HEK293 (cell line): ENCODE measurements around the gene CDH23.

Experiments used
- CTCF ChIP-seq: fragments of 450-650 bp; formaldehyde crosslinking; IDR thresholded peaks from 2 replicates; pipeline ENCODE4 v1.5.1; 2016; ENCODE audit warnings: missing biosample characterization, missing genetic modification characterization
- MYNN ChIP-seq: fragments of 450-650 bp; formaldehyde crosslinking; IDR thresholded peaks from 2 replicates; pipeline ENCODE4 v1.5.1; 2016; ENCODE audit warnings: missing biosample characterization, missing genetic modification characterization, borderline replicate concordance
- PATZ1 ChIP-seq: fragments of 450-650 bp; formaldehyde crosslinking; IDR thresholded peaks from 2 replicates; pipeline ENCODE4 v1.5.1; 2016; ENCODE audit warnings: missing biosample characterization, missing genetic modification characterization
- PRDM1 ChIP-seq: fragments of 450-650 bp; formaldehyde crosslinking; IDR thresholded peaks from 2 replicates; pipeline ENCODE4; 2016; ENCODE audit warnings: missing biosample characterization, missing genetic modification characterization
- ZNF10 ChIP-seq: fragments of 450-650 bp; formaldehyde crosslinking; IDR thresholded peaks from 2 replicates; pipeline ENCODE4 v1.5.1; 2017; ENCODE audit warnings: missing biosample characterization, missing genetic modification characterization
- ZNF114 ChIP-seq: fragments of 450-650 bp; formaldehyde crosslinking; IDR thresholded peaks from 2 replicates; pipeline ENCODE4 v1.5.0; 2017; ENCODE audit warnings: missing biosample characterization, missing genetic modification characterization
- ZNF324 ChIP-seq: fragments of 450-650 bp; formaldehyde crosslinking; IDR thresholded peaks from 2 replicates; pipeline ENCODE4 v1.5.1; 2016; ENCODE audit warnings: missing biosample characterization, missing genetic modification characterization
- ZNF362 ChIP-seq: fragments of 450-650 bp; formaldehyde crosslinking; IDR thresholded peaks from 2 replicates; pipeline ENCODE4 v1.5.1; 2016; ENCODE audit warnings: missing biosample characterization, missing genetic modification characterization
- ZNF501 ChIP-seq: fragments of 450-650 bp; formaldehyde crosslinking; IDR thresholded peaks from 2 replicates; pipeline ENCODE4 v1.5.1; 2016; ENCODE audit warnings: missing biosample characterization, missing genetic modification characterization
- ZNF561 ChIP-seq: fragments of 450-650 bp; IDR thresholded peaks from 2 replicates; pipeline ENCODE4 v1.5.1; 2018; ENCODE audit warnings: missing biosample characterization, missing genetic modification characterization, borderline replicate concordance
- ZNF76 ChIP-seq: fragments of 450-650 bp; formaldehyde crosslinking; IDR thresholded peaks from 2 replicates; pipeline ENCODE4; 2016; ENCODE audit warnings: low read depth, missing biosample characterization, missing genetic modification characterization, borderline replicate concordance
- TF ChIP-seq, protein P1 (sequence below): fragments of 450-650 bp; formaldehyde crosslinking; IDR thresholded peaks from 2 replicates; pipeline ENCODE4 v1.5.1; 2016; ENCODE audit warnings: missing biosample characterization, missing genetic modification characterization, low read depth
- TF ChIP-seq, protein P2 (sequence below): fragments of 450-650 bp; formaldehyde crosslinking; IDR thresholded peaks from 2 replicates; pipeline ENCODE4 v1.5.1; 2016; ENCODE audit warnings: missing biosample characterization, missing genetic modification characterization, borderline replicate concordance
- TF ChIP-seq, protein P3 (sequence below): fragments of 450-650 bp; formaldehyde crosslinking; IDR thresholded peaks from 2 replicates; pipeline ENCODE4 v1.5.1; 2016; ENCODE audit warnings: missing biosample characterization, missing genetic modification characterization

GRCh38 chr10:71805776-71806703 lies 409.3 kb downstream of the CDH23 start:
- TF ChIP-seq CTCF (tag by site-specific recombination), result no peak
- TF ChIP-seq ZNF362, result no peak
- TF ChIP-seq PATZ1 (tag by site-specific recombination), result 0 out of 2 replicates have a peak, but pooled peaks have one; percentile 5
- TF ChIP-seq, protein P1, sequence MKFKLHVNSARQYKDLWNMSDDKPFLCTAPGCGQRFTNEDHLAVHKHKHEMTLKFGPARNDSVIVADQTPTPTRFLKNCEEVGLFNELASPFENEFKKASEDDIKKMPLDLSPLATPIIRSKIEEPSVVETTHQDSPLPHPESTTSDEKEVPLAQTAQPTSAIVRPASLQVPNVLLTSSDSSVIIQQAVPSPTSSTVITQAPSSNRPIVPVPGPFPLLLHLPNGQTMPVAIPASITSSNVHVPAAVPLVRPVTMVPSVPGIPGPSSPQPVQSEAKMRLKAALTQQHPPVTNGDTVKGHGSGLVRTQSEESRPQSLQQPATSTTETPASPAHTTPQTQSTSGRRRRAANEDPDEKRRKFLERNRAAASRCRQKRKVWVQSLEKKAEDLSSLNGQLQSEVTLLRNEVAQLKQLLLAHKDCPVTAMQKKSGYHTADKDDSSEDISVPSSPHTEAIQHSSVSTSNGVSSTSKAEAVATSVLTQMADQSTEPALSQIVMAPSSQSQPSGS (tag by site-specific recombination), result no peak
- TF ChIP-seq ZNF114 (tag by site-specific recombination), result no peak
- TF ChIP-seq ZNF76 (tag by site-specific recombination), result no peak
- TF ChIP-seq, protein P2, sequence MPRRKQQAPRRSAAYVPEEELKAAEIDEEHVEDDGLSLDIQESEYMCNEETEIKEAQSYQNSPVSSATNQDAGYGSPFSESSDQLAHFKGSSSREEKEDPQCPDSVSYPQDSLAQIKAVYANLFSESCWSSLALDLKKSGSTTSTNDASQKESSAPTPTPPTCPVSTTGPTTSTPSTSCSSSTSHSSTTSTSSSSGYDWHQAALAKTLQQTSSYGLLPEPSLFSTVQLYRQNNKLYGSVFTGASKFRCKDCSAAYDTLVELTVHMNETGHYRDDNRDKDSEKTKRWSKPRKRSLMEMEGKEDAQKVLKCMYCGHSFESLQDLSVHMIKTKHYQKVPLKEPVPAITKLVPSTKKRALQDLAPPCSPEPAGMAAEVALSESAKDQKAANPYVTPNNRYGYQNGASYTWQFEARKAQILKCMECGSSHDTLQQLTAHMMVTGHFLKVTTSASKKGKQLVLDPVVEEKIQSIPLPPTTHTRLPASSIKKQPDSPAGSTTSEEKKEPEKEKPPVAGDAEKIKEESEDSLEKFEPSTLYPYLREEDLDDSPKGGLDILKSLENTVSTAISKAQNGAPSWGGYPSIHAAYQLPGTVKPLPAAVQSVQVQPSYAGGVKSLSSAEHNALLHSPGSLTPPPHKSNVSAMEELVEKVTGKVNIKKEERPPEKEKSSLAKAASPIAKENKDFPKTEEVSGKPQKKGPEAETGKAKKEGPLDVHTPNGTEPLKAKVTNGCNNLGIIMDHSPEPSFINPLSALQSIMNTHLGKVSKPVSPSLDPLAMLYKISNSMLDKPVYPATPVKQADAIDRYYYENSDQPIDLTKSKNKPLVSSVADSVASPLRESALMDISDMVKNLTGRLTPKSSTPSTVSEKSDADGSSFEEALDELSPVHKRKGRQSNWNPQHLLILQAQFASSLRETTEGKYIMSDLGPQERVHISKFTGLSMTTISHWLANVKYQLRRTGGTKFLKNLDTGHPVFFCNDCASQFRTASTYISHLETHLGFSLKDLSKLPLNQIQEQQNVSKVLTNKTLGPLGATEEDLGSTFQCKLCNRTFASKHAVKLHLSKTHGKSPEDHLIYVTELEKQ (tag by site-specific recombination), result no peak
- no peak for TF ChIP-seq ZNF561
- no peak for TF ChIP-seq ZNF501
- TF ChIP-seq ZNF10 (tag by site-specific recombination), result no peak
- TF ChIP-seq ZNF324, result no peak
- no peak for TF ChIP-seq PRDM1 (tag by site-specific recombination)
- no peak for TF ChIP-seq MYNN
- TF ChIP-seq, protein P3, sequence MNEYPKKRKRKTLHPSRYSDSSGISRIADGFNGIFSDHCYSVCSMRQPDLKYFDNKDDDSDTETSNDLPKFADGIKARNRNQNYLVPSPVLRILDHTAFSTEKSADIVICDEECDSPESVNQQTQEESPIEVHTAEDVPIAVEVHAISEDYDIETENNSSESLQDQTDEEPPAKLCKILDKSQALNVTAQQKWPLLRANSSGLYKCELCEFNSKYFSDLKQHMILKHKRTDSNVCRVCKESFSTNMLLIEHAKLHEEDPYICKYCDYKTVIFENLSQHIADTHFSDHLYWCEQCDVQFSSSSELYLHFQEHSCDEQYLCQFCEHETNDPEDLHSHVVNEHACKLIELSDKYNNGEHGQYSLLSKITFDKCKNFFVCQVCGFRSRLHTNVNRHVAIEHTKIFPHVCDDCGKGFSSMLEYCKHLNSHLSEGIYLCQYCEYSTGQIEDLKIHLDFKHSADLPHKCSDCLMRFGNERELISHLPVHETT (tag by site-specific recombination), result no peak
